HepG2 (cell line): ENCODE measurements around the gene SGCE. TPM values are rescaled to one million over a fixed set of nuclear protein-coding genes. Genes with fewer than 3 reads are reported as not detected.

Experiments used
- ARID2 ChIP-seq: sonication (generic); formaldehyde crosslinking; IDR thresholded peaks from 2 replicates; pipeline ENCODE4 v1.8.1; 2022; ENCODE audit warnings: mild to moderate bottlenecking, missing genetic modification reagents, borderline replicate concordance
- ATF1 ChIP-seq: IDR thresholded peaks from 2 replicates; pipeline ENCODE4 v1.6.1; 2016; ENCODE audit warnings: mild to moderate bottlenecking, control low read depth
- ATF7-NPFF ChIP-seq: sonication (generic); formaldehyde crosslinking; IDR thresholded peaks from 2 replicates; pipeline ENCODE4 v1.8.1; 2023; ENCODE audit warnings: mild to moderate bottlenecking, low read depth, missing genetic modification reagents, moderate library complexity
- DPF2 ChIP-seq: sonication (generic); formaldehyde crosslinking; IDR thresholded peaks from 2 replicates; pipeline ENCODE4 v1.4.0; 2020; ENCODE audit warnings: mild to moderate bottlenecking, low read depth, missing genetic modification reagents, borderline replicate concordance
- HBP1 ChIP-seq: IDR thresholded peaks from 2 replicates; pipeline ENCODE4 v1.6.1; 2016; ENCODE audit warnings: low read depth, control low read depth
- HNRNPUL1 ChIP-seq: fragments of 200-400 bp; formaldehyde crosslinking; IDR thresholded peaks from 2 replicates; pipeline ENCODE4 v1.6.1; 2017; ENCODE audit warnings: low read depth, mild to moderate bottlenecking, low read length, moderate library complexity
- LRRFIP1 ChIP-seq: sonication (generic); formaldehyde crosslinking; conservative IDR thresholded peaks from 2 replicates; pipeline ENCODE4 v1.4.0; 2020; ENCODE audit warnings: missing genetic modification reagents
- MAFK ChIP-seq, 2 experiments: IDR thresholded peaks in 1 of 2; conservative IDR thresholded peaks in 1 of 2; 2 replicates each; pipeline ENCODE4 v1.6.1; 2011; ENCODE audit warnings: improper control_type of control experiment in 2 of 2, low read length in 2 of 2
- MEF2D ChIP-seq: sonication (generic); formaldehyde crosslinking; IDR thresholded peaks from 2 replicates; pipeline ENCODE4 v1.5.1; 2020; ENCODE audit warnings: mild to moderate bottlenecking, missing genetic modification reagents
- MTF2 ChIP-seq: sonication (generic); formaldehyde crosslinking; IDR thresholded peaks from 2 replicates; pipeline ENCODE4 v1.5.0; 2020; ENCODE audit warnings: missing genetic modification reagents, borderline replicate concordance
- PHF8 ChIP-seq: sonication (generic); formaldehyde crosslinking; IDR thresholded peaks from 2 replicates; pipeline ENCODE4 v1.5.0; 2020; ENCODE audit warnings: missing genetic modification reagents
- STAT6 ChIP-seq: sonication (generic); formaldehyde crosslinking; IDR thresholded peaks from 2 replicates; pipeline ENCODE4 v1.4.0; 2020; ENCODE audit warnings: missing genetic modification reagents, mild to moderate bottlenecking, borderline replicate concordance
- TP53 ChIP-seq: sonication (generic); formaldehyde crosslinking; conservative IDR thresholded peaks from 2 replicates; pipeline ENCODE4 v1.4.0; 2020; ENCODE audit warnings: missing genetic modification reagents
- ZKSCAN1 ChIP-seq: fragments of 150-350 bp; IDR thresholded peaks from 2 replicates; pipeline ENCODE4 v1.6.1; 2014; ENCODE audit warnings: low read length
- ZNF17 ChIP-seq: sonication (generic); formaldehyde crosslinking; IDR thresholded peaks from 2 replicates; pipeline ENCODE4 v1.5.0; 2020; ENCODE audit warnings: mild to moderate bottlenecking, missing genetic modification reagents
- ZNF282 ChIP-seq: fragments of 450-650 bp; IDR thresholded peaks from 2 replicates; pipeline ENCODE4 v1.6.1; 2018; ENCODE audit not compliant: partially characterized antibody
- ZNF556 ChIP-seq: sonication (generic); formaldehyde crosslinking; IDR thresholded peaks from 2 replicates; pipeline ENCODE4 v1.4.0; 2020; ENCODE audit warnings: mild to moderate bottlenecking, missing genetic modification reagents, borderline replicate concordance
- ZNF607 ChIP-seq: sonication (generic); formaldehyde crosslinking; IDR thresholded peaks from 2 replicates; pipeline ENCODE4 v1.5.1; 2020; ENCODE audit warnings: missing genetic modification reagents, mild to moderate bottlenecking, borderline replicate concordance
- ZXDC ChIP-seq: sonication (generic); formaldehyde crosslinking; IDR thresholded peaks from 2 replicates; pipeline ENCODE4 v1.5.0; 2020; ENCODE audit warnings: mild to moderate bottlenecking, missing genetic modification reagents
- polyA plus RNA-seq, 8 experiments: library from polyadenylated mRNA; depleted of rRNA in 3 of 8; stranded (reverse) in 7 of 8; unstranded in 1 of 8; fragments of >200 nt; fragmentation: Illumina TruSeq in 4 of 8; extraction: Trizol in 4 of 8; gene quantifications; 2 replicates each; pipeline versions ENCODE4 v1.2.1 to v1.2.3, GENCODE V29; 2011 to 2016; ENCODE audit warnings: low read depth in 4 of 8, missing spikeins in 1 of 8, mixed read lengths in 1 of 8; ENCODE audit not compliant: insufficient read depth in 1 of 8
- total RNA-seq, 5 experiments: library from RNA; depleted of rRNA; stranded (reverse); fragments of >200 nt; fragmentation: Illumina TruSeq; extraction: Trizol; gene quantifications; 2 replicates each; pipeline ENCODE4 v1.2.3, GENCODE V29; 2016; ENCODE audit warnings: low read depth in 1 of 5

The SGCE gene
- total and polyA plus RNA-seq, 2 of the 13 experiments (the other 11 are each of a cell fraction or from before 2014, with no cell fraction given): 52.3 to 71.1 TPM

GRCh38 chr7:94642838-94643653, 12.9 kb downstream of the SGCE start (continued):
- peak; percentile 77; the same call in 1 of the 2 replicates for TF ChIP-seq STAT6 (CRISPR knock-in tag)
- TF ChIP-seq ZXDC (CRISPR knock-in tag): no peak
- TF ChIP-seq LRRFIP1 (CRISPR knock-in tag): no peak
- TF ChIP-seq ZNF282: no peak
- no peak for TF ChIP-seq ATF7-NPFF (CRISPR knock-in tag)
- TF ChIP-seq MTF2 (CRISPR knock-in tag): no peak
- TF ChIP-seq HNRNPUL1: no peak
- no peak for TF ChIP-seq ZKSCAN1
- peak; percentile 98 for TF ChIP-seq DPF2
- no peak for TF ChIP-seq HBP1
- TF ChIP-seq ZNF556: peak; percentile 59; the same call in 1 of the 2 replicates
- TF ChIP-seq PHF8 (CRISPR knock-in tag): no peak
- peak; percentile 45; the same call in 1 of the 2 replicates for TF ChIP-seq ATF1
- no peak for TF ChIP-seq ZNF607 (CRISPR knock-in tag)
- 0 out of 2 replicates have a peak, but pooled peaks have one; percentile 54 for TF ChIP-seq MEF2D (CRISPR knock-in tag)
- no peak for TF ChIP-seq ZNF17
- no peak for TF ChIP-seq TP53 (CRISPR knock-in tag)
- TF ChIP-seq MAFK (conservative IDR thresholded peaks at IDR 0.05 in 1 of 2, IDR thresholded peaks at IDR 0.05 in 1 of 2; ENCODE audit: low read length in 2 of 2): no peak
- no peak for TF ChIP-seq ARID2 (CRISPR knock-in tag)
